DOHH2 (cell line): Measurements from ENCODE around the gene ISG15.

Experiments used
- H3F3A ChIP-seq: fragments of 200-600 bp; sonication (generic), shearing (Covaris generic); 2 replicates; pipeline ENCODE4 v1.6.0; 2016; ENCODE audit warnings: antibody characterized with exemption, mild to moderate bottlenecking; ENCODE audit not compliant: control insufficient read depth, insufficient read depth
- H3K27ac ChIP-seq: fragments of 200-600 bp; sonication (generic); 2 replicates; pipeline ENCODE4 v1.5.1; 2014; ENCODE audit warnings: low read depth, mild to moderate bottlenecking, low read length, moderate library complexity
- H3K27me3 ChIP-seq: fragments of 200-600 bp; sonication (generic); 2 replicates; pipeline ENCODE4 v1.6.1; 2014; ENCODE audit warnings: mild to moderate bottlenecking, low read length, mixed read lengths; ENCODE audit not compliant: control insufficient read depth
- H3K36me3 ChIP-seq: fragments of 200-600 bp; sonication (generic); 2 replicates; pipeline ENCODE4 v1.6.1; 2014; ENCODE audit warnings: mild to moderate bottlenecking, low read length, moderate library complexity, mixed read lengths; ENCODE audit not compliant: control insufficient read depth
- H3K4me1 ChIP-seq: fragments of 200-600 bp; sonication (generic); 2 replicates; pipeline ENCODE4 v1.6.1; 2014; ENCODE audit warnings: mild to moderate bottlenecking, low read length, mixed read lengths; ENCODE audit not compliant: control insufficient read depth
- H3K4me2 ChIP-seq: fragments of 200-600 bp; sonication (generic); 2 replicates; pipeline ENCODE4 v1.6.0; 2014; ENCODE audit warnings: mild to moderate bottlenecking, low read length, moderate library complexity
- H3K4me3 ChIP-seq: fragments of 200-600 bp; sonication (generic); 2 replicates; pipeline ENCODE4 v1.5.1; 2014; ENCODE audit warnings: mild to moderate bottlenecking, low read length, mixed read lengths
- H3K79me2 ChIP-seq: fragments of 200-600 bp; sonication (generic); 2 replicates; pipeline ENCODE4 v1.6.1; 2014; ENCODE audit warnings: mild to moderate bottlenecking, low read length, mixed read lengths; ENCODE audit not compliant: control insufficient read depth
- H3K9me2 ChIP-seq: fragments of 200-600 bp; sonication (generic); replicated peaks from 2 replicates; pipeline ENCODE4 v1.6.1; 2014; ENCODE audit warnings: mild to moderate bottlenecking, low read length, mixed read lengths; ENCODE audit not compliant: control insufficient read depth
- H3K9me3 ChIP-seq: fragments of 200-600 bp; sonication (generic); 2 replicates; pipeline ENCODE4 v1.6.1; 2014; ENCODE audit warnings: antibody characterized with exemption, low read length, mixed read lengths; ENCODE audit not compliant: control insufficient read depth, insufficient read depth
- H4K20me1 ChIP-seq: fragments of 200-600 bp; sonication (generic); 2 replicates; pipeline ENCODE4 v1.6.0; 2014; ENCODE audit warnings: low read depth, mild to moderate bottlenecking, antibody characterized with exemption, low read length, moderate library complexity; ENCODE audit not compliant: control insufficient read depth, insufficient read depth
- EZH2phosphoT487 ChIP-seq: fragments of 200-600 bp; sonication (generic); IDR thresholded peaks from 2 replicates; pipeline ENCODE4 v1.6.1; 2017; ENCODE audit warnings: borderline replicate concordance, mild to moderate bottlenecking, antibody characterized with exemption, low read length, moderate library complexity, mixed read lengths
- TF ChIP-seq, protein P1 (sequence below): fragments of 200-600 bp; sonication (generic); IDR thresholded peaks from one replicate; pipeline ENCODE4 v1.5.1; 2014; ENCODE audit warnings: antibody characterized with exemption, mild to moderate bottlenecking, low read depth, low read length; ENCODE audit not compliant: poor library complexity, severe bottlenecking

ISG15 gene

DNA sequence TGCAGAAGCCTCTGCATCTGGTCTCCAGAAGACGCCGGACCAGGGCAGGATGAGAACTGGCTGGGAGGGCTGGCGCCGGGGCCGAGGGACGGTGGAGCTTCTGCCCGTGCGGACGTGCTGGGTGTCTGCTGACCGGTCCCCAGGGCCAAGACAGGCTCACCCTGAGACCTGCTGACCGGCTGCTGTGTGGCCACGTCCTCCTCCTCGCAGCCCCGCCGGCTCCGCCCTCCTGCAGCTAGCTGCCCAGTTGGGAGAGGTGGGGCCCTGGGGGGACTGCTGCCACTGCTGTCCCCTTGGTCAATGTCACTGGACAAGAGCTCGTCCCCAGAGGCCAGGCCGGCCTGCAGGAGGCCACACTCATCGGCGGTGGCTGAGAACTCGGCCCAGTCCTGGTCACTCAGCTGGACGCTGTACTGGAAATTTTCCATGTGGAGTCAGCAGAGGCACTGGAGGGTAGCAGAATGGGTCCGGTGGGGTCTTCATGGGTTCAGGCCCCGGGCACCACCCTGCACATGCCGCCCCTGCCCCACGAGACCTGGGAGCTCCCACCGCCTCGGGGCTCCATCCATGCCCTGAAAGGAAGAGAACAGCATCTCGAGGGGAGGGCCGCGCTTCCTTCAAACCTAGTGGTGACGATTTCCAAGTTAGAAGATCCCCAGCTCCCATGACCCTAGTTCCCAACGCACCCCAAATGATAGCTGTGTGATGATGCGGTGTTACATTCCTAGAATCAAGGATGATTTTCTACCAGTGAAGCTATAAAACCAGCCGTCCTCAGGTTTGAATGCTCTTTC, 32.5 kb upstream of the ISG15 start:
- peaks cover 4% of the 10 kb centered on the region for H3K27me3 ChIP-seq
- no peaks in the 10 kb centered on the region for H3K9me2 ChIP-seq
- peaks cover 3% of the 10 kb centered on the region; the same call in 1 of the 2 replicates for H3K4me1 ChIP-seq
- H3K4me3 ChIP-seq: no peak overlapping the region
- H4K20me1 ChIP-seq: no peaks in the 10 kb centered on the region
- no peaks in the 10 kb centered on the region for H3F3A ChIP-seq
- H3K79me2 ChIP-seq: no peaks in the 10 kb centered on the region
- no peaks in the 10 kb centered on the region for H3K36me3 ChIP-seq
- no peak overlapping the region for H3K27ac ChIP-seq
- no peaks in the 10 kb centered on the region for H3K9me3 ChIP-seq
- no peak overlapping the region for H3K4me2 ChIP-seq
- TF ChIP-seq, protein P1, sequence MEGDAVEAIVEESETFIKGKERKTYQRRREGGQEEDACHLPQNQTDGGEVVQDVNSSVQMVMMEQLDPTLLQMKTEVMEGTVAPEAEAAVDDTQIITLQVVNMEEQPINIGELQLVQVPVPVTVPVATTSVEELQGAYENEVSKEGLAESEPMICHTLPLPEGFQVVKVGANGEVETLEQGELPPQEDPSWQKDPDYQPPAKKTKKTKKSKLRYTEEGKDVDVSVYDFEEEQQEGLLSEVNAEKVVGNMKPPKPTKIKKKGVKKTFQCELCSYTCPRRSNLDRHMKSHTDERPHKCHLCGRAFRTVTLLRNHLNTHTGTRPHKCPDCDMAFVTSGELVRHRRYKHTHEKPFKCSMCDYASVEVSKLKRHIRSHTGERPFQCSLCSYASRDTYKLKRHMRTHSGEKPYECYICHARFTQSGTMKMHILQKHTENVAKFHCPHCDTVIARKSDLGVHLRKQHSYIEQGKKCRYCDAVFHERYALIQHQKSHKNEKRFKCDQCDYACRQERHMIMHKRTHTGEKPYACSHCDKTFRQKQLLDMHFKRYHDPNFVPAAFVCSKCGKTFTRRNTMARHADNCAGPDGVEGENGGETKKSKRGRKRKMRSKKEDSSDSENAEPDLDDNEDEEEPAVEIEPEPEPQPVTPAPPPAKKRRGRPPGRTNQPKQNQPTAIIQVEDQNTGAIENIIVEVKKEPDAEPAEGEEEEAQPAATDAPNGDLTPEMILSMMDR: no peak
- no peak for TF ChIP-seq EZH2phosphoT487

DNA sequence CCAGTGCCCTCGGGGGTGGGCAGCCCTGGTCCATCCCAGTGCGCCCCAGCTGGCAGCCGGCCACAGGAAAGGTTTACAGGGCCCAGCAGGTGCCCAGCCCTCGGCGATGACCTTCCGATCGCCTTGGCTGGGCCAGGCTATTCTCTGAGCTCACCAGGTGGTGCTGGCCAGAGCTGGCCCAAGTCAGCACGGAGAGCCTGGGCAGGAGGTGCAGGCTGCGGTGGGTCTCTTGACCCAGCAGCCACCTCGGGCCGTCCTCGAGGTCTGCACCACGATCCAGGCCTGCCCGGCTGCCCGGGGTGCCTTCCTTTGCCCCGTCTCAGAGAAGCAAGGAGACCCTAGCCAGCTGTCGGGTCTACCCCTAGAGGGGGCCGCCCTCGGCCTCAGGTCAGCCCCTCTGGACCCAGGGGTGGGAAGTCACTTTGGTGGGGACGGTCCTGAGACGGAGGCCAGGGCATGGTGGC, 31.8 kb upstream of the ISG15 start:
- Histone ChIP-seq H3K36me3 (no peaks in the 10 kb centered on the region), H3K4me2 (no peak overlapping the region), H3F3A (no peaks in the 10 kb centered on the region), H3K79me2 (no peaks in the 10 kb centered on the region), H3K4me1 (no peaks in the 10 kb centered on the region), H3K9me3 (no peaks in the 10 kb centered on the region), H3K27ac (no peak overlapping the region), H3K27me3 (peaks cover 6% of the 10 kb centered on the region), H4K20me1 (no peaks in the 10 kb centered on the region), H3K9me2 (no peaks in the 10 kb centered on the region), H3K4me3 (no peak overlapping the region)
- no peak for TF ChIP-seq EZH2phosphoT487
- TF ChIP-seq, protein P1: no peak

DNA sequence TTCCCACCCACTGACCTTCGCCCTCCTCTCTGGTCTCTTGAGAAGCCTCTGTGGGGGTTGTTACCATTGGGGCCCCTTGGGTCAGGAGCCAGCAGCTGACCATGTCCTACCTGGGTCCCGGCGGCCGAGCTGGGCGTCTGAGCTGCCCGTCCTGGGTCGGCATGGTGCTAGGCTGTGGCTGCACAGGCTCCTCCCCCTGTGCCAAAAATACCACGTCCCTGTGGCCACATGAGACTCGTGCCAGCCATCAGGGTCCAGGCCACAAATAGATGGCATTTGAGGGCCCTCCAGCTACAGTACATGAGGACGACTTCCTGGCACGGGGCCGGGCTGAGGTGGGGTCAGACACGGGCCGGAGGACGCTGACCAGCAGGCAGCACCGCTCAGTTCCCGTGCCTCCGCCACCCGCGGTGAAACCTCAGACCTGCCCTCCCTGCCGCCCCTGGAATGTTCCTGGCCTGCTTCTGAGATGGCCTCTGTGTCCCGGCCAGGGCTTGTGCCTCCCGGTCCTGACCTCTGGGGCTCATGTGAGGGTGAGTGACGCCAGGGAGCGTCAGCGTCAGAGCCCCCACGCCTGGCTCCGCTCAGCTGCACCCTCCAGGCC, 31.2 kb upstream of the ISG15 start, which contains the start of gene PERM1:
Gene PERM1 (minus strand): TSS at position 139 of the 604 bp plus-strand sequence. CDS start 1,064 bp downstream, outside the sequence.
- H4K20me1 ChIP-seq: no peaks in the 10 kb centered on the region
- peaks cover 6% of the 10 kb centered on the region for H3K27me3 ChIP-seq
- H3K4me3 ChIP-seq: no peak within 1 kb of the TSS
- no peak within 1 kb of the TSS for H3K27ac ChIP-seq
- H3K4me2 ChIP-seq: no peak within 1 kb of the TSS
- no peaks in the 10 kb centered on the region for H3K79me2 ChIP-seq
- no peaks in the 10 kb centered on the region for H3K9me3 ChIP-seq
- no peaks in the 10 kb centered on the region for H3K36me3 ChIP-seq
- no peaks in the 10 kb centered on the region for H3K9me2 ChIP-seq
- H3F3A ChIP-seq: no peaks in the 10 kb centered on the region
- H3K4me1 ChIP-seq: no peaks in the 10 kb centered on the region
- TF ChIP-seq, protein P1: no peak
- no peak for TF ChIP-seq EZH2phosphoT487
